ENCODE measurements around the gene TAF4. TPM values are rescaled to one million over a fixed set of nuclear protein-coding genes. Genes with fewer than 3 reads are reported as not detected.

The TAF4 gene
- total RNA-seq, 2 donors from 2014 or later: 12.7 to 29.0 TPM

GRCh38 chr20:62068997-62069396 lies 3.3 kb upstream of the TAF4 start:
- 65 to 78% methylated on average over 1 to 7 of the region's 7 CpGs for WGBS, 2 donors
- no peak overlapping the region for H3K4me3 ChIP-seq
- no peaks in the 10 kb centered on the region for H3K27me3 ChIP-seq
- H3K27ac ChIP-seq: peak overlapping the region; percentile 23 to 95 (median 54)
- intact Hi-C loops (cut with DNase I): no loop called here
- H3K9me3 ChIP-seq: no peaks in the 10 kb centered on the region
- ATAC-seq: no peak
- DNase-seq: no peak
- TF ChIP-seq CTCF (IDR thresholded peaks at IDR 0.05) (no peak), POLR2A (IDR thresholded peaks at IDR 0.05) (no peak)
- peaks cover 35% of the 10 kb centered on the region for H3K4me1 ChIP-seq
- no peaks in the 10 kb centered on the region for H3K36me3 ChIP-seq (replicated peaks in 1 of 2; ENCODE audit: insufficient read depth in 1 of 2, low read depth in 2 of 2)

- Histone ChIP-seq H3K36me3 (replicated peaks in 1 of 2; ENCODE audit: insufficient read depth in 1 of 2, low read depth in 2 of 2) (no peaks in the 10 kb centered on the region), H3K4me3 (no peak overlapping the region), H3K9me3 (no peaks in the 10 kb centered on the region), H3K27me3 (no peaks in the 10 kb centered on the region), H3K4me1 (peaks cover 48% of the 10 kb centered on the region), H3K27ac (peak overlapping the region in 3 of 4 donors; percentile 12 to 95 (median 93))
- DNase-seq: no peak
- 62 to 64% methylated on average over 13 to 18 of the region's 18 CpGs for WGBS, 2 donors
- no peak for ATAC-seq
- intact Hi-C loops (cut with DNase I): no loop called here
- TF ChIP-seq POLR2A (IDR thresholded peaks at IDR 0.05) (no peak), CTCF (IDR thresholded peaks at IDR 0.05) (no peak)
Measured at GRCh38 chr20:62067547-62068260, 2.0 kb upstream of the TAF4 start.

GRCh38 chr20:62066983-62067433 lies 1.3 kb upstream of the TAF4 start:
- intact Hi-C loops (cut with DNase I): no loop called here

GRCh38 chr20:62066339-62066982 lies 780 bp upstream of the TAF4 start:
- TF ChIP-seq CTCF (IDR thresholded peaks at IDR 0.05) (no peak), POLR2A (IDR thresholded peaks at IDR 0.05) (peak in 2 of 3 donors; percentile 64 to 70)
- Histone ChIP-seq H3K27ac (peak overlapping the region; percentile 93 to 97 (median 95)), H3K36me3 (replicated peaks in 1 of 2; ENCODE audit: insufficient read depth in 1 of 2, low read depth in 2 of 2) (no peaks in the 10 kb centered on the region), H3K27me3 (no peaks in the 10 kb centered on the region), H3K4me3 (peak overlapping the region; percentile 27 to 33), H3K4me1 (peaks cover 48% of the 10 kb centered on the region), H3K9me3 (no peaks in the 10 kb centered on the region)
- WGBS, 2 donors: 0% methylated on average over 16 to 42 of the region's 47 CpGs
- DNase-seq: peak; percentile 71 to 77 (median 75)
- ATAC-seq: peak; percentile 60
- intact Hi-C loops (cut with DNase I): no loop called here

More at GRCh38 chr20:62066983-62067433, 1.3 kb upstream of the TAF4 start:
- Histone ChIP-seq H3K27me3 (no peaks in the 10 kb centered on the region), H3K4me1 (peaks cover 48% of the 10 kb centered on the region), H3K36me3 (replicated peaks in 1 of 2; ENCODE audit: insufficient read depth in 1 of 2, low read depth in 2 of 2) (no peaks in the 10 kb centered on the region), H3K9me3 (no peaks in the 10 kb centered on the region), H3K27ac (peak overlapping the region; percentile 93 to 97 (median 95)), H3K4me3 (peak overlapping the region in 1 of 2 donors; percentile 27)
- ATAC-seq (no peak), DNase-seq (peak in 2 of 4 donors; percentile 31 to 36)
- 13 to 16% methylated on average over 15 of the region's 15 CpGs for WGBS, 2 donors
- TF ChIP-seq POLR2A (IDR thresholded peaks at IDR 0.05) (no peak), CTCF (IDR thresholded peaks at IDR 0.05) (no peak)

Data from body of pancreas (tissue), 4 donors.